ENCODE measurements around the gene PARVG.

DNA sequence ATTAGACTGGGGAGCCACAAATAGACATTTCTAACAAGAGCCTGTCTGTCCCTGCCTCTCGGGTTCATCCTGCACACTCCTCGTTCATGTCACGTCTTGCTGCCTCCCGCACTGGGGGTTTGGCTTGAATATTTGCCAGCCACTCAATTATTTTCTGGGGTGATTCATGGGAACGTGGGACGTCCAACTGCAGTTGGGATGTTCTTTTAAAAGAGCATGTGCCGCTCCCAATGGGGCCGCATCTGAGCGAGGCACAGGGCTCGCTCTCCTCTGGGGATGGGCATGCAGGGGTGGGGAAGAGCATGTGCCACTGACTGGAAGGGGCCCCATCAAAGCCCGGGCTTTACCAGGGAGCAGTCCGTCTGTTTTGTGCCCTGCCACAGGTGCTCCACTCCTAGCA, 43.4 kb downstream of the PARVG start:
- TF ChIP-seq CTCF (optimal IDR thresholded peaks at IDR 0.05 in 1 of 3, IDR thresholded peaks at IDR 0.05 in 1 of 3, conservative IDR thresholded peaks at IDR 0.05 in 1 of 3; ENCODE audit: extremely low read depth in 1 of 3, insufficient read depth in 2 of 3, low read length in 3 of 3) (no peak), EZH2 (IDR thresholded peaks at IDR 0.05; ENCODE audit: low read length) (no peak)

Data from keratinocyte (primary cell).